Spleen (tissue), 11 donors: ENCODE measurements around the gene TJP3. TPM values are rescaled to one million over a fixed set of nuclear protein-coding genes. Genes with fewer than 3 reads are reported as not detected.

Experiments used
- DNase-seq: peaks from one replicate; pipeline ENCODE4 v3.0.0-alpha.2; 2020
- H3K27ac ChIP-seq, 8 donors: fragments of 200-600 bp; sonication (generic) in 7 of 8; 1 replicate in 4 of 8; 2 replicates in 4 of 8; pipeline versions ENCODE4 v1.5.0 to v1.8.0; 2016 to 2021; ENCODE audit warnings: inconsistent platforms in 4 of 8, mild to moderate bottlenecking in 4 of 8, moderate library complexity in 1 of 8
- H3K27me3 ChIP-seq, 7 donors: fragments of 200-600 bp; sonication (generic) in 6 of 7; replicated peaks in 1 of 7; 1 replicate in 4 of 7; 2 replicates in 3 of 7; pipeline versions ENCODE4 v1.5.0 to v1.8.0; 2016 to 2021; ENCODE audit warnings: inconsistent platforms in 3 of 7, mild to moderate bottlenecking in 1 of 7
- H3K36me3 ChIP-seq, 6 donors: fragments of 200-600 bp; sonication (generic) in 5 of 6; 1 replicate in 4 of 6; 2 replicates in 2 of 6; pipeline versions ENCODE4 v1.5.0 to v1.8.0; 2016 to 2021; ENCODE audit warnings: inconsistent platforms in 2 of 6
- H3K4me1 ChIP-seq, 6 donors: fragments of 200-600 bp; sonication (generic) in 5 of 6; 1 replicate in 3 of 6; 2 replicates in 3 of 6; pipeline versions ENCODE4 v1.5.0 to v1.8.0; 2016 to 2021; ENCODE audit warnings: inconsistent platforms in 3 of 6
- H3K4me3 ChIP-seq, 8 donors: fragments of 200-600 bp; sonication (generic) in 7 of 8; 1 replicate in 4 of 8; 2 replicates in 4 of 8; pipeline versions ENCODE4 v1.5.0 to v1.8.0; 2016 to 2021; ENCODE audit warnings: inconsistent platforms in 4 of 8, mild to moderate bottlenecking in 4 of 8, moderate library complexity in 2 of 8
- H3K9me3 ChIP-seq, 8 donors: fragments of 200-600 bp; sonication (generic) in 7 of 8; 1 replicate in 4 of 8; 2 replicates in 4 of 8; pipeline versions ENCODE4 v1.5.0 to v1.8.0; 2016 to 2021; ENCODE audit warnings: inconsistent platforms in 4 of 8
- CTCF ChIP-seq, 11 experiments: fragments of 200-600 bp in 7 of 11; fragments of 450-650 bp in 4 of 11; sonication (generic) in 4 of 11; IDR thresholded peaks in 8 of 11; conservative IDR thresholded peaks in 3 of 11; 1 replicate in 7 of 11; 2 replicates in 4 of 11; pipeline versions ENCODE4 v1.4.0 to v1.8.0; 2016 to 2021; ENCODE audit warnings: antibody characterized with exemption in 11 of 11, inconsistent platforms in 4 of 11, mild to moderate bottlenecking in 1 of 11
- POLR2A ChIP-seq, 3 donors: fragments of 450-650 bp; IDR thresholded peaks; one replicate each; pipeline ENCODE4 v1.5.1; 2017; ENCODE audit warnings: antibody characterized with exemption in 3 of 3, mild to moderate bottlenecking in 1 of 3
- POLR2AphosphoS5 ChIP-seq, 3 donors: sonication (generic); formaldehyde crosslinking; IDR thresholded peaks; one replicate each; pipeline ENCODE4 v1.5.1; 2017; ENCODE audit warnings: antibody characterized with exemption in 3 of 3
- WGBS, 5 donors: extraction: QIAGEN DNeasy Blood & Tissue Kit in 3 of 5; methylation state at CpG; one replicate each; pipeline versions ENCODE4 v1.1.5 to v1.1.7; 2013 to 2018; 5-methylcytosine and 5-hydroxymethylcytosine counted together
- intact Hi-C: fragments of 100-400 bp; cut with DNase I; formaldehyde crosslinking; loops from one replicate; pipeline ENCODE4 v1.15.0; 2023; ENCODE audit warnings: low total_unique reads
- polyA plus RNA-seq, 3 donors: library from polyadenylated mRNA; stranded (reverse); fragments of 200-250 nt; gene quantifications; one replicate each; pipeline ENCODE4 v1.2.1, GENCODE V29; 2013
- total RNA-seq, 7 donors: library from RNA; depleted of rRNA in 3 of 7; stranded (reverse); fragments of >200 nt in 3 of 7; fragmentation: NEBNext Ultra II Directional in 4 of 7; extraction: Animal tissue kit (Norgen Biotek cat#: 25700) in 4 of 7; gene quantifications; one replicate each; pipeline versions ENCODE4 v1.1.0 to v1.2.1, GENCODE V29; 2016 to 2021
- donor health status: healthy with polysubstance abuse.
- donor health status: DM: no; HTN: no; CAD: no; lungs with moderate emphysema.
- donor health status: DM: no; HTN: no; CAD: no.
- donor health status: Bipolar disorder and iron deficiency.
- donor health status: healthy.
- donor health status: DM: no; HTN: no; CAD: no.
- donor health status: DM: yes; HTN: yes; CAD: no.

TJP3 gene
- total and polyA plus RNA-seq, 10 donors = 0.39 to 9.0 (median 2.3) TPM

GRCh38 chr19:3695986-3696659, 12.1 kb upstream of the TJP3 start:
- Histone ChIP-seq H3K9me3 (no peaks in the 10 kb centered on the region), H3K27ac (no peak overlapping the region), H3K36me3 (peaks cover 0 to 33% (median 1%) of the 10 kb centered on the region in 6 donors), H3K4me1 (peaks cover 9 to 74% (median 32%) of the 10 kb centered on the region in 6 donors), H3K27me3 (no peaks in the 10 kb centered on the region), H3K4me3 (no peak overlapping the region)
- no peak for DNase-seq
- WGBS, 5 donors = 84 to 94% (median 87%) methylated on average over 22 to 23 of the region's 23 CpGs
- TF ChIP-seq POLR2A (IDR thresholded peaks at IDR 0.05) (no peak), POLR2AphosphoS5 (IDR thresholded peaks at IDR 0.05) (peak in 1 of 3 donors; percentile 11)
- intact Hi-C loops = no loop called here

- H3K4me1 ChIP-seq = peaks cover 9 to 74% (median 32%) of the 10 kb centered on the region in 6 donors
- intact Hi-C loops = no loop called here
- no peak for DNase-seq
- WGBS, 5 donors = 89 to 97% (median 94%) methylated on average over 9 to 10 of the region's 10 CpGs
- no peak overlapping the region for H3K27ac ChIP-seq
- H3K4me3 ChIP-seq = no peak overlapping the region
- TF ChIP-seq CTCF (IDR thresholded peaks at IDR 0.05 in 8 of 11, conservative IDR thresholded peaks at IDR 0.05 in 3 of 11) (no peak), POLR2AphosphoS5 (IDR thresholded peaks at IDR 0.05) (no peak), POLR2A (IDR thresholded peaks at IDR 0.05) (no peak)
- H3K9me3 ChIP-seq = no peaks in the 10 kb centered on the region
- H3K27me3 ChIP-seq = no peaks in the 10 kb centered on the region
- peaks cover 0 to 29% (median 1%) of the 10 kb centered on the region in 6 donors for H3K36me3 ChIP-seq
Measured at GRCh38 chr19:3696660-3696995, 11.6 kb upstream of the TJP3 start.

GRCh38 chr19:3697094-3697493, 11.1 kb upstream of the TJP3 start:
- no peak for TF ChIP-seq CTCF (IDR thresholded peaks at IDR 0.05 in 8 of 11, conservative IDR thresholded peaks at IDR 0.05 in 3 of 11)
- H3K4me3 ChIP-seq = no peak overlapping the region
- H3K9me3 ChIP-seq = no peaks in the 10 kb centered on the region
- intact Hi-C loops = no loop called here
- WGBS, 5 donors = 91 to 96% (median 95%) methylated on average over 30 of the region's 30 CpGs
- H3K36me3 ChIP-seq = peaks cover 0 to 29% (median 1%) of the 10 kb centered on the region in 6 donors
- H3K27me3 ChIP-seq = no peaks in the 10 kb centered on the region
- peaks cover 9 to 72% (median 32%) of the 10 kb centered on the region in 6 donors for H3K4me1 ChIP-seq
- no peak for DNase-seq
- H3K27ac ChIP-seq = no peak overlapping the region

- Histone ChIP-seq H3K27me3 (no peaks in the 10 kb centered on the region), H3K4me3 (peak overlapping the region in 1 of 8 donors; percentile 93), H3K9me3 (no peaks in the 10 kb centered on the region), H3K27ac (peak overlapping the region in 2 of 8 donors; percentile 88 to 89), H3K4me1 (peaks cover 9 to 65% (median 32%) of the 10 kb centered on the region in 6 donors), H3K36me3 (peaks cover 0 to 29% (median 1%) of the 10 kb centered on the region in 6 donors)
- no peak for DNase-seq
- TF ChIP-seq POLR2AphosphoS5 (IDR thresholded peaks at IDR 0.05) (no peak), POLR2A (IDR thresholded peaks at IDR 0.05) (no peak), CTCF (IDR thresholded peaks at IDR 0.05 in 8 of 11, conservative IDR thresholded peaks at IDR 0.05 in 3 of 11) (no peak)
- 86 to 89% (median 87%) methylated on average over 37 to 43 of the region's 43 CpGs for WGBS, 5 donors
- intact Hi-C loops = loop anchor here (2.0 kb wide), 1 partner anchor 33 kb away; no protein-coding TSS in a partner anchor
Measured at GRCh38 chr19:3697671-3698385, 10.4 kb upstream of the TJP3 start.
